Testis (tissue), 3 donors: Measurements from ENCODE around the gene CTPS1. TPM values are rescaled to one million over a fixed set of nuclear protein-coding genes. Genes with fewer than 3 reads are reported as not detected.
A peak's percentile ranks its signal among the peaks of the same experiment; 100 is the strongest.

Experiments
- DNase-seq: peaks from one replicate; pipeline ENCODE4 v3.0.0-alpha.2; 2019
- H3K27ac ChIP-seq, 2 donors: fragments of 200-600 bp; sonication (generic); one replicate each; pipeline ENCODE4 v1.5.1; 2019
- H3K27me3 ChIP-seq: fragments of 200-600 bp; sonication (generic); one replicate; pipeline ENCODE4 v1.5.1; 2019
- H3K36me3 ChIP-seq: fragments of 200-600 bp; sonication (generic); one replicate; pipeline ENCODE4 v1.5.1; 2017; ENCODE audit warnings: low read depth; ENCODE audit errors: missing control alignments
- H3K4me1 ChIP-seq: fragments of 200-600 bp; sonication (generic); one replicate; pipeline ENCODE4 v1.5.1; 2019
- H3K4me3 ChIP-seq, 2 donors: fragments of 200-600 bp; sonication (generic); one replicate each; pipeline ENCODE4 v1.5.1; 2017 to 2019
- H3K9me3 ChIP-seq: fragments of 200-600 bp; sonication (generic); one replicate; pipeline ENCODE4 v1.5.1; 2017
- POLR2A ChIP-seq: fragments of 450-650 bp; IDR thresholded peaks from one replicate; pipeline ENCODE4 v1.6.1; 2017; ENCODE audit warnings: antibody characterized with exemption, mild to moderate bottlenecking, moderate library complexity
- WGBS, 2 donors: methylation state at CpG; one replicate each; pipeline ENCODE4 v1.1.5; 2018; 5-methylcytosine and 5-hydroxymethylcytosine counted together
- intact Hi-C: fragments of 100-400 bp; cut with DNase I; formaldehyde crosslinking; loops from one replicate; pipeline ENCODE4 v1.15.1; 2023; ENCODE audit warnings: low total_unique reads
- polyA plus RNA-seq: library from polyadenylated mRNA; stranded (reverse); fragments of 350-450 nt; fragmentation: Illumina TruSeq; extraction: RNeasy Lipid Tissue Mini Kit (QIAGEN cat#74804); gene quantifications from one replicate; pipeline ENCODE4 v1.2.3, GENCODE V29; 2014; ENCODE audit warnings: low read depth, low replicate concordance; ENCODE audit not compliant: insufficient read depth
- total RNA-seq, 2 donors: library from RNA; depleted of rRNA; stranded (reverse); fragments of >200 nt; gene quantifications; one replicate each; pipeline ENCODE4 v1.2.3, GENCODE V29; 2016
- TF ChIP-seq, protein P1 (sequence below), 3 experiments: fragments of 450-650 bp in 2 of 3; fragments of 200-600 bp in 1 of 3; sonication (generic) in 1 of 3; IDR thresholded peaks; one replicate each; pipeline ENCODE4 v1.5.1; 2016 to 2019; ENCODE audit warnings: antibody characterized with exemption in 3 of 3, mild to moderate bottlenecking in 2 of 3, moderate library complexity in 1 of 3

Gene CTPS1
- total and polyA plus RNA-seq, 3 donors from 2014 or later, result 41.2 to 66.1 (median 55.9) TPM

DNA sequence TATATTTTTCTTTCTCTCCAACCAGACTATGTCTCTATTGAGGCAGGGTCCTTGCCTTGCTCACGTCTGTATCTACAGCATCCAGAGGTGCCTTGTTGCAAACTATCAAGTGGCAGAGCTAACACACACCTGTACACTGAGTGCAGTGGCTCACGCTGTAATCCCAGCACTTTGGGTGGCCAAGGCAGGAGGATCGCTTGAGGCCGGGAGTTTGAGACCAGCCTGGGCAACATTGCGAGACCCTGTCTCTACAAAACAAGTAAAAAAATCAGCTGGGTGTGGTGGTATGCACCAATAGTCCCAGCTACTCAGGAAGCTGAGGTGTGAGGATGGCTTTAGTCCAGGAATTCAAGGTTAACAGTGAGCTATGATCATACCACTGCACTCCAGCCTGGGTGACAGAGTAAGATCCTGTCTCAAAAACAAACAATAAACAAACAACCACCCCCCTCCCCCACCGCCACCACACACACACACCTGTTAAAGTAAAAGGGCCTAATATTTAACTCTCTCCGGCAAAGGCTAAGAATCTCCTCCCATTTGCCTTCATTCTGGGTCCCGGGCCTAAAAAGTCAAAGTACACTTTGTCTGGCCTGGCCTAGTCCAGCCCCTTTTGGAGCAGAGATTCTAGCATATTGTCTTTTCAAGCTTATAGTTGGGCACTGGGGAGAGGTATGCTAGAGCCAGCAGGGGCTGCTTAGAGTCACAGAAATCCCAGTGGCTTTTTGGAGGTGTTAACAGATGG, 51.5 kb downstream of the CTPS1 start:
- Histone ChIP-seq H3K36me3 (no peaks in the 10 kb centered on the region), H3K4me1 (no peaks in the 10 kb centered on the region), H3K27ac (no peak overlapping the region), H3K9me3 (no peaks in the 10 kb centered on the region), H3K4me3 (no peak overlapping the region), H3K27me3 (no peaks in the 10 kb centered on the region)
- no peak for DNase-seq
- TF ChIP-seq POLR2A, result no peak
- TF ChIP-seq, protein P1, sequence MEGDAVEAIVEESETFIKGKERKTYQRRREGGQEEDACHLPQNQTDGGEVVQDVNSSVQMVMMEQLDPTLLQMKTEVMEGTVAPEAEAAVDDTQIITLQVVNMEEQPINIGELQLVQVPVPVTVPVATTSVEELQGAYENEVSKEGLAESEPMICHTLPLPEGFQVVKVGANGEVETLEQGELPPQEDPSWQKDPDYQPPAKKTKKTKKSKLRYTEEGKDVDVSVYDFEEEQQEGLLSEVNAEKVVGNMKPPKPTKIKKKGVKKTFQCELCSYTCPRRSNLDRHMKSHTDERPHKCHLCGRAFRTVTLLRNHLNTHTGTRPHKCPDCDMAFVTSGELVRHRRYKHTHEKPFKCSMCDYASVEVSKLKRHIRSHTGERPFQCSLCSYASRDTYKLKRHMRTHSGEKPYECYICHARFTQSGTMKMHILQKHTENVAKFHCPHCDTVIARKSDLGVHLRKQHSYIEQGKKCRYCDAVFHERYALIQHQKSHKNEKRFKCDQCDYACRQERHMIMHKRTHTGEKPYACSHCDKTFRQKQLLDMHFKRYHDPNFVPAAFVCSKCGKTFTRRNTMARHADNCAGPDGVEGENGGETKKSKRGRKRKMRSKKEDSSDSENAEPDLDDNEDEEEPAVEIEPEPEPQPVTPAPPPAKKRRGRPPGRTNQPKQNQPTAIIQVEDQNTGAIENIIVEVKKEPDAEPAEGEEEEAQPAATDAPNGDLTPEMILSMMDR (IDR thresholded peaks at IDR 0.05), result no peak
- 89 to 94% methylated on average over 8 of the region's 8 CpGs for WGBS, 2 donors
- intact Hi-C loops, result no loop called here

DNA sequence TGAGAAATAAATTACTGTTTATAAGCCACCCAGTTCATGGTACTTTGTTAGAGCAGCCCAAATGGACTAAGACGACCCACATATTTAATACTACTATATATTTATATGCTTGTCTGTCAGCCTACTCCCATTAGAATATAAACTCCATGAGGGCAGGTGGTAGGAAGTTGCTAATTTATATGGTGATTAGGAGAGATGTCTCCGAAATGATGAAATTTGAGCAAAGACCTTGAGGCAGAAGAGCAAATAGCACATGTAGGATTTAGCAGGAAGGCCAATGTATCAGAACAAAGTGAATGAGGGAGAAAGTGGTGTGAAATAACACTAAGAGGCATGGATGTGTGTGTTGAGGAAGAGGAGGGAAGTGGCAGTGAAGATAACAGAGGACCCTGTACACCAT, 52.7 kb downstream of the CTPS1 start:
- no peak for TF ChIP-seq POLR2A
- H3K27me3 ChIP-seq, result no peaks in the 10 kb centered on the region
- no peaks in the 10 kb centered on the region for H3K36me3 ChIP-seq
- no peak overlapping the region for H3K4me3 ChIP-seq
- no peaks in the 10 kb centered on the region for H3K9me3 ChIP-seq
- no peak for DNase-seq
- intact Hi-C loops, result no loop called here
- no peak overlapping the region for H3K27ac ChIP-seq
- no peaks in the 10 kb centered on the region for H3K4me1 ChIP-seq
- 96 to 97% methylated on average over 2 of the region's 2 CpGs for WGBS, 2 donors

DNA sequence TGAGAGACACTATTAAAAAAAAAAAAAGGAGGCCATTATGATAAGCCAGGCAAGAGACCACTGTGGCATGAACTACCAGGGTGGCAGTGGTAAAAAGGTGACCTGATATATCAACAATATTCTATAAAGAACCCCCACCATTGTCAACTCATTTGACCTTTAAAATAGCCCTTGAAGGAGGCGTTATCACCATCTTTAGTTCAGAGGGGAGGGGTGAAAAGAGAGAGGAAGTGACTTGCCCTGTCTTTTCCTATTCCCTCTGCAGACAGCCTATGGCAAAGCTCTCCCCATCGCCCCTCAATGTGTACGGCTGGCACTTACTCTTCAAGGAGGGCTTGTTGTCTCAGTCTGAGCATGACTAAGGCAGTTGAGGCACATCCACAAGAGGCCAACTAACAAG, 53.8 kb downstream of the CTPS1 start:
- WGBS, 2 donors, result 83 to 97% methylated on average over 3 of the region's 3 CpGs
- Histone ChIP-seq H3K27me3 (no peaks in the 10 kb centered on the region), H3K4me1 (no peaks in the 10 kb centered on the region), H3K36me3 (no peaks in the 10 kb centered on the region), H3K9me3 (no peaks in the 10 kb centered on the region), H3K27ac (no peak overlapping the region), H3K4me3 (no peak overlapping the region)
- DNase-seq, result no peak
- intact Hi-C loops, result no loop called here
- TF ChIP-seq POLR2A, result no peak
- TF ChIP-seq, protein P1 (IDR thresholded peaks at IDR 0.05), result no peak

DNA sequence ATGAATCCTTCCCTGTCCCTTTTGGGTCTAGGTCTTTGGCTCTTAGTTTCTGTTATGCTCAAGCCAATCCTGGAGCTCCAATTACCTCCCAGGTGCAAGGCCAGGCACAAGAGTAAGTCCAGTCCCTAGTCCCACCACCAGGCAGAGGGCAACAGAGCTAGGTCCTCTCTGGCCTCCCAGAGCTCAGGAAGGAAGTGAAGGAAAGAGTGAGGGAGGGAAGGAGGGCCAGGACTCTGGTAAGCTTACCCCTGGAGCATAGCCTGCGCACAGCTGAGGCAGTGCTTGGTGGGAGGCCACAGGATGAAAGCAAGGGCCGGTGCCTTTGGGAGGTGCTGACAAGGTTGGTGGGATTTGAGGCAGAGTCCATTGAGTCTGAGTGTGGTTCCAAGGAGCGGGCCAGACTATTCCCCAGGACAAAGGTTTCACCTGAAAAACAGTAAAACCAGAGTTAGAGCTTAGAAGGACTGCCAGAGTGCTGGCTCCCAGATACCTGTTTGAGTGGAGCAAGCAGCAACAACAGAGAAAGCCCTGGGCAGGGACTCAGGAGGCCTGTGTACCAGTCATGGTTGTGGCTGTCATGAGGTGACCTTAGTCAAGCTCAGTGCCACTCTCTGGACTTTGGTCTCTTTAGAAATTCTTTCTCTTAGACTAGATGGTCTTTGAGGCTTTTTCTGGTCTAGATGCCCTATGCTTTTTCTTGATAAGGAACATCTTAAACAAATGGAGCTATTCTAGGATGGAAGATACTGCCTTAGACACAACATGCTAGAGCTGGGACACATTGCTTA, 57.8 kb downstream of the CTPS1 start:
- Histone ChIP-seq H3K4me1 (peaks cover 2% of the 10 kb centered on the region), H3K27ac (no peak overlapping the region), H3K9me3 (no peaks in the 10 kb centered on the region), H3K4me3 (no peak overlapping the region), H3K27me3 (no peaks in the 10 kb centered on the region), H3K36me3 (no peaks in the 10 kb centered on the region)
- no peak for TF ChIP-seq POLR2A
- TF ChIP-seq, protein P1 (IDR thresholded peaks at IDR 0.05), result no peak
- WGBS, 2 donors, result 88 to 97% methylated on average over 3 of the region's 3 CpGs
- intact Hi-C loops, result no loop called here
- DNase-seq, result no peak

DNA sequence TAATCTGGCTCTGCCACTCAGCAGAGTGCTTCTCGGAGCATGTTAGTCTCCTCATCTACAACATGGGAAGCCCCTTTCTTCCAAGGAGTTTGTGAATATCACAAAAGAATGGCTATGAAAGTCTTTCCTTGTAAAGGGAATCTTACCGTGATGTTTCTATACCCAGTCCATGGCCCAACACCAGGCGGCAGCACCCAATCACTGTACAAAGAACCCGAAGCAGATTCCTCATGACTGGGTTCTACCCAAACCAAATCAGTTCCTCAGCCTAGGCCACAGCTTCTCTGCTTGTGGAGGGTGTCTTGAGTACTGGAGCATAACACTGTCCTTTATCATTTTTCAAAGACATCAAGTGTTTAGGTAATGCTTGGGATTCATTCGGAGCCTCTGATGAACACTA, 58.6 kb downstream of the CTPS1 start:
- H3K4me1 ChIP-seq, result peaks cover 2% of the 10 kb centered on the region
- intact Hi-C loops, result no loop called here
- H3K27ac ChIP-seq, result no peak overlapping the region
- no peaks in the 10 kb centered on the region for H3K9me3 ChIP-seq
- TF ChIP-seq POLR2A, result no peak
- TF ChIP-seq, protein P1 (IDR thresholded peaks at IDR 0.05), result peak in 1 of 3 experiments; percentile 5
- no peaks in the 10 kb centered on the region for H3K27me3 ChIP-seq
- no peak overlapping the region for H3K4me3 ChIP-seq
- 88 to 95% methylated on average over 5 of the region's 5 CpGs for WGBS, 2 donors
- no peak for DNase-seq
- H3K36me3 ChIP-seq, result no peaks in the 10 kb centered on the region
